GM18498 (cell line): ENCODE results near the gene SPATA19.
"Not testable (repeated sequence)": the region's sequence is repeated elsewhere in the genome, so short reads cannot be mapped to it uniquely, and the experiment has no call there.

Source experiments
- ATAC-seq: cut with Tn5 transposase; IDR thresholded peaks from one replicate; pipeline ENCODE4 v1.9.1; 2021; ENCODE audit warnings: mild to moderate bottlenecking, moderate library complexity; ENCODE audit not compliant: unreplicated experiment

SPATA19 gene, protein sequence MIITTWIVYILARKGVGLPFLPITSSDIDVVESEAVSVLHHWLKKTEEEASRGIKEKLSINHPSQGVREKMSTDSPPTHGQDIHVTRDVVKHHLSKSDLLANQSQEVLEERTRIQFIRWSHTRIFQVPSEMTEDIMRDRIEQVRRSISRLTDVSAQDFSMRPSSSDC

DNA sequence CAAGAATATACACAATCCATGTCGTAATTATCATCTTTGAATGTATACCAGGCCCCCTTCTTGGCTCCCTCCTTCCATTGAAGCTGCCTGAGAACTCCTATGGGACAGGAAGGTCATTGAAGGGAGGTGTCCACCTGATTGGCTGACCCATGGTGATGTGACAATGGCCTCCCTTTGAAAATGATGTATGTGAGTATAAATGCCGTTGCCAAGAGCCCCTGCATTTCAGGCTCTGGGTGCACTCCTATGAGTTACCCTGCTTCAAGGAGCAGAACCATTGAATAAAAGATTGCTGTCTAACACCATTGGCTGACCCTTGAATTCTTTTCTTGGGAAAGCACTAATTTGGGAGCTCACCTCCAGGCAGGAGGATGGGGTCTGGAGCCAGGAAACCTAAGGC, at the start of gene SPATA19:
SPATA19 (minus strand) TSS at position 101 of the 400 bp plus-strand sequence; CDS start at position 34, 67 bp downstream.
- no peak for ATAC-seq

DNA sequence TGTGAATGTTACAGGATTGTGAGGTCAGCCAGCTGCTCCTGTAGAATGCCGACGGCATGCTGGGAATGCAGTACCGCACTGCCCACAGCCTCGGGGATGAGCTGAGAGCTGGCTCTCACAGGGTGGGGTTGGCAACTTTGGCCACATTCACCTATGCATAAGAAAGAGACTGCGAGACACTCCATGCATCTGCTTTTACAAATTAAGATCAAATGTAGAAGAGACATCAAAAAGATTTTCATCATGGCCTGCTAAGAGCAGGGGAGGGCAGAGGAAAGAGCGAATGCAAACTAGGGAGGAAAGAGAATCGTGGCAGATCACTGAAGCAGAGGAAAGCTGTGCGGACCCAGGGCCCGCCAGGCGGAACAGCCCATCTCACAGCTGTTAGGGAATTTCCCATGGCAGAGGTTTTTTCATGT, 49.8 kb upstream of the SPATA19 start:
- no peak for ATAC-seq

DNA sequence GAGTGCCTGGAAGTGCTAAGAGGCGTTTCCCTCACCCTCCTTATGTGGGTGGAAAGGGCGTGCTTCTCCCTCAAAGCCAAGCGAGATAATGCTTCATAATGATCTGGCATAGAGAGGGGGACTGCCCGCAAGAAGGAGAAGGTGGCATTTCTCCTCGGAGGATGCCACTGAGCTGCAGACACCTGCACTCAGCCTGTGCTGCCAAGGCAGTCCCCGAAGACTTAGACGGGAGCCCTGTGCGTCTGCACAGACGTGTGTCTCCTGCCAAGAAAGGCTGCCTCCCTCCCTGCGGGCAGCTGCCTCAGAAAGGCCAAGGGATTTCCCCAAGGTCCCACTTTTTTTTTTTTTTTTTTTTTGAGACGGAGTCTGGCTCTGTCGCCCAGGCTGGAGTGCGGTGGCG, 48.1 kb upstream of the SPATA19 start:
- no peak for ATAC-seq

DNA sequence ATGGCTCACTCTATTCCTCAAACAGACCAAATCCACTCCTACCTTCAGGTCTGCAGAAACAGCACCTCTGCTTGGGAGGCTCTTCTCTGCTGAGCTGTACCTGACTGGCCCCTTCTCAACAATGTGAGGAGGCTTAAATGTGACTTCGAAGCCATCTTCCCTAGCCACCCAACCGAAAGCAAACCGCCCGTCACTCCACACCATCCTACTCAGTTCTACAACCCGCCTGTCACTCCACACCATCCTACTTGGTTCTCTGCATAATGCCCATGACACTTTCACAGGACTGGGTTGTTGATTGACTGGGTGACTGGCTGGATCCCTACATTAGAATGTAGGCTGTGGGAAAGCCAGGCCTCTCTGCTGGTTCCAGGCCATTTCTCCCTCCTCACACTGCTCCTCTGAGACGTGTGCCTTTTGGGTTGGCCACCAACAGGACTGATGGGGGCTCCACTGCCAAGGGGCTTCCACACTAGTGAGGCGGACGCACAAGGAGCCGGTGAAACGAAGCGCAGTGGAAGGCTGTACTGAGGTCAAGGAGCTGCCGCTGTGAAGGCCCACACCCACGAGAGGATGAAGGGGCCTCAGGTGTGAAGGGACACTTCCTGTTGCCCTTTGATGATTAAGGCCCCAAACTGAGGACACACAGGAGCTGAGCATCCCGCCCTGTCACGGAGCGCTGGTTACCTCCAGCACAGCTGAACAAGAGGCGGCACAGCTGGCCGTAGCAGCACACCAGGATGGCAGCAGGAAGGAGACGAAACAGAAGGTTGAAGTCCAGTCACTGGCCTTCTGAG, 47.5 kb upstream of the SPATA19 start:
- no peak for ATAC-seq

DNA sequence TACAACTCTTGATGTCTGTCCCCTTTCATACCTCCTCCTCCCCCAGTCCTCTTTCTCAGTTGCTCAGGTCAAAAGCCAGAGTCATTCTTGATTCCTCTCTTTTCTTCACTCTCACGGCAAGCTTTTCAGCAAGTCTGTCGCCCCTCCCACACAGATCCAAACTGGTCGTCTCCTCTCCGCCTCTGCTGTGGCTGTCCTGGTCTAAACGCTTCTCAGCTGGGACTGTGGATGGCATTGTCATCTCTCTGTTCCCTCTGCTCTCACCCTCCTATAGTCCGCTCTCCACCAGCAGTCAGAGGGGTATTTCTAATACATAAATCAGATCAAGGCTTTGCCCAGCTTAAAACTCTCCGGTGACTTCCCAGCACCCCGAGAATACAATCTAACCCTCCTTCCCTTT, 46.8 kb upstream of the SPATA19 start:
- ATAC-seq = no peak

DNA sequence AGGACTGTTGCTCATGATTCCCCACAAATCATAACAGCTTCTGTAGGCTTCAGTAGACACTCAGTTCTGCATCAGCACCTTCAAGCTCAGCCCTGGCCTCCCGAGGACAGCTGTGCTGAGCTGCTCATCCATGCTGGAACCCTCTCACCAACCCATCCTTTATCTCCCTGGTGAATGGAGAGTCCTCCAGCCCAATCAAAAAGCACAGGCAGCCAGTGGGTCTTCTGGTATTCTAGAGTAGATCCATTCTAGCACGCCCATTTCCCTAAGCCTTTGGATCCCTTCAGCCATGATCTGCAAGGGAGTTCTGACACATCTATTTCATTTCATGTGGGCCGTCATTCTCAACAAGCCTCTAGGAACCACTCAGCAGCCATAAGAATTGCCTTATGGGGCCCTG, 44.6 kb upstream of the SPATA19 start:
- no peak for ATAC-seq

DNA sequence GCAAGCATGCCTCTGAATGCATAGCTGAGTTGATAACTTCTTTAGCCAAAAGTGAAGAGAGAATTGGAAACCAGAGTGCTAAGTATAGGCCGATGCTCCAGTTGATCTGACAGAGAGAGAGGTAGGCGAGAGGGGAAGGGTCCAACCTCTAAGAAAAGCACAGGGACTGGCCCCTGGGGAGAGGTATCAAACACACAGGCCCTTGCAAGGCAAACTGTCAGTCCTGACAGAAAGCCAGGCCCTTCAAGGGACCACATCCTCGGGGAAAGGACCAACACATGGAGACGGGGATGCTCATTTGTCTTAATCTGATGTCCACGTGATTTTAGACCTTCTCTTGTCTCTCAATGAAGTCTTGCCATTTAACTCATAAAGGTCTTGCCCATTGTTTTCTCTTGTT, 43.9 kb upstream of the SPATA19 start:
- ATAC-seq = no peak

DNA sequence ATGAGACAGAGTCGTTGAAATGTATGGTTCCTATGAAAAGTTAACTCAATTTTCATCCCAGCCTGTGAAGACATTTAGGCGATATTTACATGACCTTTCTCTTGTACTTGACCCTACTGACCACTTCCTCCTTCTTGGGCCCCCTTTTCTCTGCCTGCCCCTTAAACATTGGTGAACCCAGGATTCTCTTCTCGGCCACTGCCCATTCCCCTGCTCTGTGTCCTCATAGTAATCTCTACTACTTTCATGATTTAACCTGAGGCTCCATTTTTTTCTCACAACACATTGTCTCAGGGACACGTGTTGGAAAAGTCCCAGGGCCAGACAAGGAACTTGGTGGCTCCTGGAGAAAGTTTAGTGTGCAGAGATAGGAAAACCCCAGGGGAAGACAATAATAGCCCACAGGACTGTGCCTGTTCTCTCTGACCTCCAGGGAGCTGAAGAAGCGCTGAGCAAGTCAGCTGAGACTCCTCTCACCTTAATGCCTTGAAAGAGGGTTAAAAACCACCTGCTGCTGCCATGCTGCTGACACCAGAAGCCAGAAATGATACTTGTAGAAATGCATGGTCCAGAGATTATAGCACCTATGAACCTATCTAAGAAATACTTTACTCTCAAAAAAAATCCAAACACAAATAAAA, 42.5 kb upstream of the SPATA19 start:
- no peak for ATAC-seq

DNA sequence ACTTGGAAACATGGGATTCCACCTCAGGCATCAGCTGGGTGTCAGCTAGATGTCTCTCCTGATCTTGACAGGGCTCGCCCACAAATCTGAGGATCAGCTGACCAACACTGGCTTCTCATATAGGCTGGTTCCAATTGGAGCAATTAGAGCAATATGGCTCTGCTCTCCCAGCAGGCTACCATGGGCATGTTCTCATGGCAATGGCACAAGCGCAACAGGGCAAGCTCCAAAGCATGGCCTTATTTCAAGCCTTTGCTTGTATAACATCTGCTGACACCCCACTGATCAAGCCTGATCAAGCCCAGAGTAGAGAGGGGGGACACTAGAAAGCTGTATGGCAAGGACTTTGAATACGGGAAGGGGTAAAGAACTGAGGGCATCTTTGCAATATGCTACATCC, 40.7 kb upstream of the SPATA19 start:
- ATAC-seq = no peak

DNA sequence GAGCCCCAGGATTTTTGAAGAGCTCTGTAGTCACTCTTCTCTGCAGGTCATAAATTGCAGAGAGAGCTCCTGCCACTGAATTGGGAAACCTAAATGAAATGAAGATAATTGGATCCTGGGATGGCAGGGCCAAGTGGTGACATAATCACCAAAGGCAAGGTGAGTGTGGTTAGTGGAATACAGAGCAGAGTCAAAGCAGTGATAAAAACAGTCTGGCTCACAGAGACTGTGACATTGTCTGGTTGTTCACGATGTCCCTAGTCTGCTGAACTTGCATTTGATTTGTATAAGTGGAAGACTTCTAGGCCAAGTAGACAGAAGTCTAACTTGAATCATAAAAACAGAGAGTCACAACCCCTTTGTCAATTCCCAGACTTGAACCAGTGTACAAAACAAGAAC, 26.8 kb upstream of the SPATA19 start:
- ATAC-seq = no peak

DNA sequence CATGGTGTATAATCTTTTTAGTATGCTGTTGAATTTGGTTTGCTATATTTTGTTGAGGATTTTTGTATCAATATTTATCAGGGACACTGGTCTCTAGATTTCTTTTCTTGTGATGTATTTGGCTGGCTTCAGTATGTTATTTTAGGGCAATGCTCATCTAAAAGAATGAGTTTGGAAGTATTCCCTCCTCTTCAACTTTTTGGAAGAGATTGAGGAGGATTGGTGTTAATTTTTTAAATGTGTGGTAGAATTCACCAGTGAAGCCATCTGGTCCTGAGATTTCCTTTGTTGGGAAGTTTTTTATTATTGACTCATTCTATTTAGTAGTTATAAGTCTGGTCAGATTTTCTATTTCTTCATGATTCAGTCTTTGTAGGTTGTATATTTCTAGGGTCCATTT, 22.1 kb upstream of the SPATA19 start:
- ATAC-seq = no peak

DNA sequence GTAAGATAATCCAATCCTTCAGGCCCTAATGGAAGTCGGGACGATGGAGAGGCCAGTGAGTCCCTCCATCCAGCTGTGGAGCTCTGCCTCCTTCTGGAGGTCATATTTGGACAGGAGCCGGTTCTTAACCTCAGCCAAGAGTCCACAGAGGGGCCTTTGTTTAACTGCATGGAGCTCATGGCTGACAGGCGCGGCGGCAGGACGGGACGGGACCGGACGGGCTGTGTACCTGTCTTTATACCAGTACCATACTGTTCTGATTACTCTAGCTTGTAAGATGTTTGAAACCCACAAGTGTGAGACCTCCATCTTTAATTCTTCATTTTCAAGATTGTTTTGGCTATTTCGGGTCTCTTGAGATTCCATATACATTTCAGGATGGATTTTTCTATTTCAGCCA, 20.2 kb upstream of the SPATA19 start:
- ATAC-seq = no peak

DNA sequence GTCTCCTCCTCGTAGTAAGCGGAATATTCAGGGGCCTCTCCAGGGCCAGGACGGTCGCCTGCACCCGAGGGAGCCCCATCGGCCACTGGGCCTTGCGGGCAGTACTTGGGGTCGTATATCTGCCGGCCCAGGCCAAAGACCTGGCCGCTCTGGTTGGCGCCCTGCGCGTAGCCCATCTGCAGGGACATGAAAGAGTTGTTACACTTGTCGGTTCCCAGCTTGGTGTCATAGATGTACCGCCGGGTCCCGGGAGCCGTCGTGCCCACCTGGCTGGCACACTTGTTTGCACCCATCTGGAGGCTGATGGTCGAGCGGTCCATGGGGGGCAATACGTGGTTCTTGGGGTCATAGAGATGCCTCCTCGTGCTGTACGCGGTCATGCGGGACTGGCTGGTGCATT, 19.4 kb upstream of the SPATA19 start:
- ATAC-seq = no peak

DNA sequence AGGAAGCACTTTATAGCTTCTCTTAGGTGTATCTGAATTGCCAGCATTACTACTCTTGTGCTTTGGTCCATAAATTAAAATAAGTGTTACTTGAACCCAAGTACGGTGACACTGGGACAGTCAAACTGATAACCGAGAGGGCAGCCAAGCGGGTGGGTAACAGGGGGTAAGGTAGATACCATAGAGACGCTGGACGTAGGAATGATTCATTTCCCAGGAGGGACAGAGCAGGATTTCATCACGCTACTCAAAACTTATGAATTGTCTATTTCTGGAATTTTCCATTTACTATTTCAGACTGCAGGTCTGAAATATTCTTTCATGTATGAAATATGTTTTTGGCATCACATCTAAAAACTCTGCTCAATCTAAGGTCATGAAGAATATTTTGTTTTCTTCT, 14.8 kb upstream of the SPATA19 start:
- no peak for ATAC-seq

DNA sequence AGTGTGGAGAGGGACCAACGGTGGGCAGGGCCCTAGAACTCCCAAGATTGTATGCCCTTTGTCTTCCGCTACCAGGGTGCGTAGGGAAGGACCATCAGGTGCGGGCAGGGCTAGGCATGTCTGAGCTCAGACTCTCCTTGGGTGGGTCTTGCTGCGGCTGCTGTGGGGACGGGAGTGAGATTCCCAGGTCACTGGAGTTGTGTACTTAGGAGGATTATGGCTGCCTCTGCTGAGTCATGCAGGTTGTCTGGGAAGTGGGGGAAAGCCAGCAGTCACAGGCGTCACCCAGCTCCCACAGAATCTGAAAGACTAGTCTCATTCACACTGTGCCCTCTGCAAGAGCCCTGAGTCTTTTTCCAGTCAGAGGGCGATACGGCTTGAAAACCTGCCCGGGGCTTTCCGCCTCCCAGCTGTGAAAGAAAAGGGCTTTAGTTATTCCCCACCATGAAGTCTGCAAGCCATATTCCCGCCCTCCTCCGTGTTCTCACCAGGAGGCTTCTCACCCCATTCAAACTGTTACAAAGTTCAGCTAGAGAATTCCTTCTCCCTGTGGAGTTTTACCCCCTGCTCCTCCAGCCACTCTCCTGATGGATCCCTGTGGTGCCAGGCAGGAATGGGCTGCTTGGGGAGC, 9.1 kb upstream of the SPATA19 start:
- not testable (repeated sequence) for ATAC-seq

DNA sequence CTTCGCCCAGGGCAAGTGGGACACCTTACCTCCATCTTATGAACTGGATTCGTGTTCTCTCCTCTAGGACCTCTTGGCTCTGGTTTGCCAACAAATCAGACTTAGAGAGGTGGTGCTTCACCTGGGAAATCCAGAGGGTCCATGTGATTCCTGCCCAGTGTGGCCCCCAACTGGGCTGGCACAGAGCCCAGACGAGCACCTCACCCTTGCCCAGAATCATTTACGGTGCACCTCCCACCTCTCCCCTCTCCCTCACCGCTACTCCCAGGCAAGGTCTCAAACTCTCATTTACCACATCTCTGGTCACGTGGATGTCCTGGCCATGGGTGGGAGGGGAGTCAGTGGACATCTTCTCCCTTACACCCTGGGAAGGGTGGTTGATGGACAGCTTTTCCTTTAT, 1.1 kb downstream of the SPATA19 start:
- ATAC-seq = no peak

DNA sequence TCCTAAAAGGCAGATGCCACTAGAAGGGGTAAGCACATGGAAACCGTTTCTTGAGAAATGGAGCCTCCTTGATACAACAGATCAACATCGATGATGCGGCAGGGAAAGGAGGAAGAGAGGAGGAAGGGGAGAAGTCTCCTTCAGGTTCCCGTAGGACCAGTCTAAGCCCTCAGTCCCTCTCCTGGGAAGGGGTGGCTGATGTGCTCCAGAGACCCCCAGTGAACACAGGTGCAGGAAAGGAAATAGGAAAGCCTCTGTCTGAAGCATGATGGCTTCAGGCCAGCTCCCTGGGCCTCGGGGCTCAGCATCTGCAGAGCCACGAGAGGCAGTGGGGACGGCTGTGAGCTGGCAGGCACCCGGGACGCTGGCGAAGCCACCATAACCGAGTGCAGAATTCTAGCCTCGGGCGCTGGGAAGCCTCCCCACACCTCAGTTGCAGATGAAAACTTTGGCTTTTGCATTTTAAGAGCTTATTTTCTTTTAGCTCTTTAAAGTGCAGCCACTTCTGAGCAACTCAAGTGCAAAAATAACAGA, 1.8 kb downstream of the SPATA19 start:
- no peak for ATAC-seq

DNA sequence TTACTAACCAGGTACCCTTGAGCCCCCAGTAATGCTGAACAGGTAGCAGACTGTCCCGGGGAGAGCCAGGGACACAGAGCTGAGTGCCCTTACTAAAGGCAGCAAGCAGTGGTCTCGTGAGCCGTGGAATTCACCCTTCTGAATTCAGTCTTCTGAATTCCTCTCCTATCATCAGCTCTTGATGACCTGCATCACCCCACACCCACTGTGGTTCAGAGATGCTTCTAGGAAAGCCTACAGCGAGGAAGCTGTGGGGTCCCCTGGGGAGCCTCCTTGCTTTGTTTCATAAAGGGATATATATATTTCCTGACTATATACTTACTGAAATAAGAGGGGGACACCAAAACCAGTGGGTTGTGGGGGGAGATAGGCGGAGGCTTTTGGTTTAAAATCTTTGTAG, 2.6 kb downstream of the SPATA19 start:
- no peak for ATAC-seq

DNA sequence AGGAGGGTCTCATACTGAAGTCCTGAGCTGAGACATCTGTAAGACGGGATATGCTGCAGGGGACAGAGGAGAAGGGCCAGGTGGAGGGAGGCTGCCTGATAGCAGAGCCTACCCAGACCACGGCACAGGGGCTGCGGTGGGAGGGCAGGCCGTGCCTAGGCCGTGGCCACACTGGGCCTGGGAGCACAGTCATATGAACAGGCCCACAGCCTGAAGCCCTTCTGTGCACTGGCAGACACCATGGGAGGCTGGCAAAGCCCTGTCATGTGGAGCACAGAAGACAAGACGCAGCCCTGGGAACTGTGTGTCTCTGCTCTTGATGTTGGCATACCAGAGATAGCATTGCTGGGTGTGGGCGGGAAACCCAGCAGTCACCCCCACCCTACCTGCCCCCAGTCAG, 3.3 kb downstream of the SPATA19 start:
- ATAC-seq = no peak

DNA sequence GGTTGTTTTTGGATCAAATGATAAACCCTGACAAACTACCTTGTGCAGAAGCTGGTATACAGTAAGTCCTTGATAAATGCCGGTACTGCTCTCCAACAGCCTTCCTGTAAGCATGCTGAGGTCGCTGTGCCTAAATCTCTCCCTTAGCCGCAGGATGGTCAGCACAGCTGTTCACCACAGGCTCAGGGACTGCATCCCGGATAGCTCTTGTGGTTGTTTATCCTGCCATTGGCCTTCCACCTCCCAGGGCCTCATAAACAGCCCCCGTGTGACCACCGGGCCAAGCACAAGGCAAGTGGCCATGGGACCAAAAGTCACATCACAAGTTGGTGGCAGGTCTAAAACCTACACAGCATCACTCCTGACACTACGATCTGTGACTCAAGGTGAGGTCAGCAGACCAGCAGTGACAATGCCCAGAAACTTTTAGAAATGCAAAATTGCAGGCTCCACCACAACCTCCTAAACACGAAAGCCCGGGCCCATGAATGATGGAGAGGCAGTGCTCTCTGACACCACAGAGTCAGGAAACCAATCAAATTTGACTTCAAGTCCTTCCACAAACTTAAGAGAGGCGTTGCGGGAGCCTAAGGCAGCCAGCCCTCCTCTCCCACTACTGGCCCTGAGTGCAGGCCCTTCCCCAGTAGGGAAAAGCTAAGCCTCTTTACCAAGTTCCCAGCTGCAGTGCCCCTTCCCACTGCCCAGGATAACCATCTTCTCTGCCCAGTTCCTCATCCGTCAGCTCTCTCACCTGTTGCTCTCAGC, 3.9 kb downstream of the SPATA19 start:
- ATAC-seq = no peak

DNA sequence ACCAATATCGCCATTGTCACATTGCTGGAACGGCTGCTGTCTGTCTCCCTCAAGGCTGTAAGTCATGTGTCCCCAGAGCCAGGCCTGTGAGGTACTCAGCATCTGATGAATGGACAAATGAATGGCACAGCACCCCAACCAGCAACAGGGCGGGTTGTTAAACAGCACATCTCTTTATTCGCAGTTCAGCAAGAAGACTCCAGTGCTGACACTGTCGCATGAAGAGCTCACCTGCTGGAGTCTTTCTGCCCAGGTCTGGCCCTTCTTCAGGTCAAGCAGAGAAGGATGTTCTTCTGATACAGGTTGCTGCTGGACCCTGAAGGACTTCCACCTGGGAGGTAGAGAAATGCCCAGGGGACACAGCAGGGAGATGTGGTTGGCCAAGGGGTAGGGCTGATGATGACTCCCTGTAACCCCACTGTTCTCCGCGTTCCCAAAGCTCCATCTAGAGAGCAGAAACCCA, 4.8 kb downstream of the SPATA19 start:
- no peak for ATAC-seq
